Amygdala (tissue), 56 donors: ENCODE results near the gene TKT.

Experiments
- DNase-seq, 56 donors: peaks; one replicate each; lab custom pipeline; 2025; lab: John Stamatoyannopoulos, UW

TKT gene

DNA sequence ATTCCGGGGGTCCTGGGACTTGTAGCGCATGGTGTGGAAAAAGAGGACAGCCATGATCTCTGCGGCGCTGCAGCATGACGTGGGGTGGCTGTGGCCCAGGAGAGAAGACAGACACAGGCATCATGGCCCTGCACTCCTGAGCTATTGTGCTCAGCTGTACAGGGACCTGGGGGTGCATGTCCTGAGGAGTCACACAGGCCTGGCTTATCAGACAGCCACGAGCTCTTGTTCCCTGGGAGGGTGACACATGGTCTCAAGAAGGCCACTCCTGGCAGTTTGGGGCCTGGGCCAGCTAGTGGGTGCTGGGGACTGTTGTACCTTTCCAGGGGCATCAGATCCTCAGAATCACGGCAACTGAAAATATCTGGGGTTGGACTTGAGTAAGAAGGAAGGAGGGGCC, 13.7 kb downstream of the TKT start:
- DNase-seq: no peak

DNA sequence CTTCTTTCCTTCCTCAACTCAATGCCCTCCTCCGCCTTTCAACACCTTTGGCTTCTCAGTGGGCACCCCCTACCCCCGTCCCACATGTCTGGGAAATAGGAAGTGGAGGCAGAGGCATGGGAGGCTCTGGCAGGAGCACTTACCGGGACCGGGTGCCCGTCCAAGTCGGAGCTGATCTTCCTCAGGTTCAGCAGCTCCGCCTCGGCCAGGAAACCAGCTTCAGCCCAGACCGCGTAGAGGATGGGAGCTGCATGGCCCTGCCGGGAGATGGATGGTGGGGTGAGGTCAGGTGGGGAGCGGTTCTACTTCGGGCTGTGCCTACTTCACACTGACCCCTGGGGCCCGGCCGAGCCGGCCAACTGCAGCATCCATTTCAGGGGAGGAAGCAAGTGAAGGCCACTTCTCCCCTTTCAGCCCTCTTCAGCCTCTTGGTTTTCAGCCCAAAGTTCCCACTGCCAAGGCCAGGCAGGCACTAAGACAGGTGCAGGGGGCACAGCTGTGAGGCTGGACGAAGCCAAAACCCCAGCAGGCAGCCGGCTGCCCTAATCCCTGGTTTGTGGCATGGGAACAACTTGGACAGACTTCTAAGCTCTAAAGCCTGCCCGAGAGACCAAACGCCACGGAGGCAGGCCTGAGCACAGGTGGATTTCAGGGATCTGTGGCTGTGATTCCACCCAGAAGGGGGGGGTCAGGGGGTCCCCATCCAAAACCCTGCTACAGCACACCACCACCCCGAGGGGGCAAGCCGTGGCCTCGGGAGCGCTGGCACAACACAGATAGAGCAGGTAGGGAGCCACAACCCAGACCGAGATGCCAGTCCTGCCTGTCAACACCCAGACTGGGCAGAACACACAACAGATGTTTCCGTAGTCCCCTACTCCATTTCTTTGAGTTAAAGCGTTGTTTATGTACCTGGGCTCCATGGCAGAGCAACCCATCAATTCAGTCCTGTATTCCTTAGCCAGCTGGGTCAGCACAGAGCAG, 14.5 kb downstream of the TKT start:
- DNase-seq: no peak

DNA sequence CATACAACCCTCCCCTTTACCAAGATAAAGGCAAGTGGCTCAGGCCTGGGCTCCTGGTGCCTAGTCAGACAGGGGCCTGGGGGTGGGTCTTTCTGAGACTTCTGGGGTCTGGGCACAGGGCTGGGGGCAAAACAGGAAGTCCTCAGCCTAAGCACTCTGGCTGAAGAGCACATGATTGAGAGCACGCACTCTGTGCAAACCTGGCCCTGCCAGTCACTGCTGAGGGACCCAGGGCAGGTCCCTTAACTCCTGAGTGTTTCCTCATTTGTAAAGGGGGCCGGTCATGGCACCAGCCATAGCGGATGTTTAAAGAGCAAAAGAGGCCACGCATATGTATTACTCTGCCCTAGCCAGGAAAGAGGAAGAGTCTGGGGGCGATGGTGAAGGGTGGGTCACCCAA, 16.0 kb downstream of the TKT start:
- no peak for DNase-seq

DNA sequence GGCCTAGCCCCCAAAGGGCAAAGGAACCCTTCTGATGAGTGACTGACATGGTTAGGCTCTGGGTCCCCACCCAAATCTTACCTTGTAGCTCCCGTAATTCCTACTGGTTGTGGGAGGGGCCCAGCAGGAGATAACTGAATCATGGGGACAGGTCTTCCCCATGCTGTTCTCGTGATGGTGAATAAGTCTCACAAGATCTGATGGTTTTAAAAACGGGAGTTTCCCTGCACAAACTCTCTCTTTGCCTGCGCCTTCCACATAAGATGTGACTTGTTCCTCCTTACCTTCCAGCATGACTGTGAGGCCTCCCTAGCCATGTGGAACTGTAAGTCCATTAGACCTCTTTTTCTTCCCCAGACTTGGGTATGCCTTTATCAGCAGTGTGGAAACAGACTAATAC, 16.9 kb downstream of the TKT start:
- no peak for DNase-seq

DNA sequence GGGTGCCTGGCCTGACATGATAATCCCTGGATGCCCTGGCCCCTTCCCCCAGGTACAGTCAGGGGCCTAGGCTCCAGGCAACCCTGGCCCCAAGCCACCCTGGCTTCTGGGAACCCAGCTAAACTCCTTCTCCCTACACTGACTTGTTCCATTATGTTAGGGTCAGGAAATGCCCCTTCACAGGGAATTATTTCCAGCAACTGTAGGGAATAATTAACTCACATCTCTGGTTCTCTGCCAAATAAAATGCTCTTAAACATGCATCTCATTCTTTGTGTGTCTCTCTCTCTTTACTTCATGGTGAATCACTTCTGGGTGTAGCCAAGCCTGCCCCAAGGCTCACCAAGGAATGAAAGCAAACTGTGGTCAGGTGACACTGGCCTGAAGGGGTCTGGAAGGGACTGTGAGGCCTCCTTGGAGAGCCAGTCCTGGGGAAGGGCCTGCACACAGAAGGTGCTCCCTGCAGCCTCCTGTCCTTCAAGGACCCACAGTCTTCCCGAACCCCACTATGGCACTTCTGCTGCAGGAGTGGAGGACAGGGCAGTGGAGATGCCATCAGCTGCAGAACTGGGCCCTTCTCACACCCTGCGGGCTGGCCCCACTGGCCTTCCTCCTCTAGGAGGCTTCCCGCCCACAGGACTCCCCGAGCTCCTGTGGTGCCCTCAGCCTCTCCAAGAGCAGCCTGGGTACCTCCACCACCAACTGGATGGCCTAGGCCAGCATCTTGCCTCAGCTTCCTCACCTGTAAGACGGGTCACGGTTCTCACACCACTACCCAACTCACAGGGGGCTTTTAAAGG, 17.6 kb downstream of the TKT start:
- DNase-seq: peak in 1 of 56 donors; percentile 16

DNA sequence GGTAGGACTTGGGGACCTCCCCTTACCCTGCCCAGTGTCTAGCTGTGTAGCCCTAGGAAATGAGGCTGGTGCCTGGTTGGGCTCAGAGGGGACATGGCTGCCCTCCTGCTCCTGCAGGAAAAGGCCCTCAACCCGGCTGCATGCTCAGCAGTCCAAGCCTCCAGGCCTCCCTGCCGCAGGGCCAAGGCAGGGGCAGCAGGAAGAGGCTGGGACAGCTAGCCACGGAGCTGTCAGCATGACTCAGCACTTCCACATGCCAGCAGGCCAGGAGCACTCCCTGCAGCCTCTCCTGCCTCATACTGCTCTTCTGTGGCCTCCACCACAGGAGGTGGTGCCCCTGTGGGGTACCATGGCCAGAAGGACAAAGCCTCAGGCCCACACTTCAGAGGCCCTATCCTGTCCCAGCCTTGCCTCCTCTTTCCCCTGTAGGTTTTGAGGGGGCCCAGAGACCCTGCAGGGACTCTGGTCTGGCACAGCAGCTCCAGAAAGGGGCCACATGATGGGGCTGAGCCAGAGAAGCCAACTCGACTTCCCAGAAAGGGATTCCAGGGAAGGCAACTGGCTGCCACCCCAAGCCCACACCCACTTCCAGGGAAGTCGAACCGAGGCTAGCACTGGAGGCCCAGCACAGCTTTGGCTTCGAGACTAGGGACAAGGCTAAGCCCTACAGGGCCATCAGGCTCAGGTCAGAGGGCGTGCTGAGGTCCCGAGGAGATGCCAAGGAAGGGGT, 19.5 kb downstream of the TKT start:
- DNase-seq: peak in 33 of 56 donors; percentile 8 to 80 (median 36)

DNA sequence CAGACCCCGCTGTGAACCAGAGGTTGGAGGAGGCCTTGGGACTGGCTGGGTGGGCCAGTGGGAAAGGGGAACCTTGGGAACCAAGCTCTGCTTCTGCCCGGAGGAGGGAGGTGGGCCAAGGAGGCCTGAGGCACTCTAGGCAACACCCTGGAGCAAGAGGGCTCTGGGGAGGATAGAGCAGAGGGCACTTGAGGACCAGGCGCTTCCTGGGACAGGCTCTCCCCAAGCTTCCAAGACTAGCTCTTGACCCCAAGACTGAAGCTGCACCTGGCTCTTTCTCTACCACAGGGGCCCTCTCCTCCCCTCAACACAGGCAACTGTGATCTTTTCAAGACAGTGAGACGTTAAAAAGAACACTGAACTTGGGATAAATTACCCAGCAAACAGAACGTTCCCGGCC, 20.3 kb downstream of the TKT start:
- DNase-seq: no peak

DNA sequence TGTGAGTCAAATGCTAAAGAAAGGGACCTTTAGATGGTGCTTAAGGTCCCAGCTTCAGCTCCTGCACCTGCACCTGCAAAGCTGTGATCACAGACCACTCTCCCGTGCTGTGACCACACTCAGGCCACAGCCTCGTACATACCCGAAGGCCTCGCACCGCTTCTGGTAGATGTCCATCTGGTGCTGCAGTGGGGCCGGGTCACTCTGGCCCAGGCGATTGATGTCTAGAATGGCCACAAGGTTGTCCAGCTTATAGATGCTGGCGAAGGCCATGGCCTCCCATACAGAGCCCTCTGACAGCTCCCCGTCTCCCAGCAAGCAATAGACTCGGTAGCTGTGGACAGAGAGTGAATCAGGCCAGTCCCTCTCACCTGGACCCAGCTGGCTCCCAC, 21.0 kb downstream of the TKT start:
- DNase-seq: no peak

DNA sequence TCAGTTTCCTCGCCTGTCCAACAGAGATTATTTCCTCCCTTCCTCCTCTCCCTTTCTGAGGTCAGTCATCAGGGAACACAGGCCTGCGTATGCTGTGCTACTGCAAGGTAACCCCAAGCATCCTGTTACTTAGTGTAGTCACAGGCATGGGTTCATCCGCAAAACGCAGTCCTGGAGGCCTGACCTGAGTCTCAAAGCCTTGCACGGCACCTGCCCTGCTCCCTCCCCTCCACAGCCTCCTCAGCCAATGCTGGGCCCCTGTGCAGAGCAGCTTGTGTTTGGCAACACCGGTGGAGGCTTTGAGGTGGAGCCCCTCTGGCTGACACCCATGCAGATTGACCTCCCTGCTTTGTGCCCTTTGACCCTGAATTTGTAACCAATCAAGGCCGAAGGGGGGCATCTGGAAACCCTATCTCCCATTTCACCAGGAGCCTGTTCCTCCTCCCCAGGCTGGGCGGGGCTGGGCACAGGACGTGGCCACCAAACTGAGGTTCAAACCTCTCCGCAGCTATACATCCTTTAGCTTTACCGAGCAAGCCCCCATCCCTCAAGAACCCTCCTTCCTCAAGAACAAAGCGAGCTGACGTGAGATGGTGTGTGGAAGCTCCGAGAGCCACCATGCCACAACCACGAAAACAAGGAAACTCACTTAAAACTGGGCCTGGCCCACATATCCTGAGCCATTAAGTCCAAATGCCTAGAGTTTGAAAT, 21.5 kb downstream of the TKT start:
- DNase-seq: no peak

DNA sequence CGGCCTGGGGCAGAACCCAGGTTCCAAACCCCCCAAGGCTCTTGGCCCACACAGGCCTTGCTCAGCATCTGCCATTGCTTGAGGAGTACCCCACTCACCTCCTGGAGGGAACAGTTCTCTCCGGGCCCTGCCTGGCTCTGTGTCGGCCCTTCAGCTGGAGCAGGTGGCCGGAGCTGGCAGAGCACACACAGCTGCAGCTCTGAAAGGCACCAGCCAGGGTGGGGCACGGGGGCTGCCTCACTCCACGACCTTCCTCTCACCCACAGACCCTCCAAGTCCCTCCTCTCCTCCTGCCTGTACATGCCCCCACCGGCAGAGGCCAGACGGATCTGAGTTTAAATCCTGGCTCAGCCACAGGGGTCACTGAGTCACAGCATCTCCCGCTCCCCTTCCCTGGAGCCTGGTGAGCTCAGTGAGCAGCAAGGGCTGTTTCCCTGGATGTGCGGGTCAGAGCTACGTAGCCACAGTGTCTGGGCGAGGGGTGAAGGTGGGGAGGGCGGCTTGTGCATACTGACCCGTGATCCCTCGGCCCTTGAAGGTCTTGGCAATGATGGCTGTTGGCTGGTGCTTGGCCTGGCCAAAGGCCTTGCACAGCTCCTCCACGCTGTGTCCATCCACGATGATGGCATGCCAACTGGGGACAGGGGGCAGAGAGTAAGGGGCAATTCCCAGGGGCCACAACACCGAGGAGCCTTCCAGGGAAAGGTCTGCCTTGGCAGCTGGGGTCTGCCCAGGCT, 23.0 kb downstream of the TKT start:
- no peak for DNase-seq

DNA sequence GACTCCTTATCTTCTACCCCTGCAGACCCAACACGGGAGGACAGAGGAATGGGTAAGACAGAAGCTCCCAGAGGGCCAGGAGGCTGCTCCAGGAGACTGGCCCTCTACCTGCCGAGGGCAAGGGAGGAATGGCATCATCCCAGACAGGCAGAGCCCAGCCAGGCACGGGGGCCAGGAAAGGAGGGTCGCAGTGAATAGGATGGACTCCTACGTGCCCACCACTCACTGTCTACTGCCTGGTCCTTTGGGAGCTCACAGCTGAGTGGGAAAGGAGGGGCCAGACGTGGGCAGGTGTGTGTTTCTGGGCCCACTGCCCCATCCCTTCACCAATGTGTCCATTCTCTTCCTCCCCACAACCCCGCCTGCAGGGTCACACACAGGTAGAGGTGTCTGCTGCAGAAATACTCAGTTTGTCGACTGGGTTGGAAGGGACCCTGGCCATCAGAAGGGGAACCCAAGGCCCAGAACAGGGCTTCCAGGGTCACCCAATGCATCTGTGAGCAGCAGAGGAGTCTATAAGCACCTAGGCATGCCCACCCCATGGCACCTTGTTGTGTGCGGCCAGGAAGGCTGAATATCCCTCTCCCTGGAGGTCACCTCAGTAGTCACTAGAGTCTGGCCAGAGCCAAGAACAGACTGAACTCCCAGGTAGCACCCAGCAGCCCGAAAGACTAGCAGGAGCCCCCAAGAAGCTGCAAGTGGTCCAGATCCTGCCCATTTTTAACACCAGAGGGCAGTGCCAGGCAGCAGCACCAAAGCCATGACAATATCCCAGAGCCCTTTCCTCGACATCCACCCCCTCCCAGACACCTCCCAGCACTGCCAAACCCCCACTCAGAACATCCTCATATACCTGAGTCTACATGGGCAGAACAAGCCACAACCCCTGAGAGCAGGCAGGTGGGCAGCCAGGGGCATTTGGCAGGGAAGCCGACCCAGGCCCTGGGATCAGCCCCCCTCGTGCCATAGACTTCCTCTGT, 24.0 kb downstream of the TKT start:
- DNase-seq: no peak

DNA sequence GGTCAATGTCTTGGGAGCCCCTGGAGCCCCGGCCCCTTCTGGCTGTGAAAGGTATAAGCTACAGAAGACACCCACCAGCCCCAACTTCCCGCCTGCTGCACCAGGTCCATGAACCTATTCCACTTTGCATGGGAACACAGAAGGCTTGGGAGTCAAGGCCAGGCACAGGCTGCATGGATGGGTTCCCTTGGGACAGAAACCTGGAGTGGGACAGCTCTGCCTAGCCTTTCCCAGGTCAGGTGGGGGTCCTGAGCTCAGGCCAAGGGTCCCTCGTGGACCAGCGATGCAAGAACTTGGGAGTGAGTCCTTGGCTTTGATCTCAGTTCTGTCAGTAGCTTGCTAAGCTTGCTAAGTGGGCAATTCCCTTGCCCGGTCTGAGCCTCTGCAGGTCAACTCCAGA, 25.0 kb downstream of the TKT start:
- no peak for DNase-seq

DNA sequence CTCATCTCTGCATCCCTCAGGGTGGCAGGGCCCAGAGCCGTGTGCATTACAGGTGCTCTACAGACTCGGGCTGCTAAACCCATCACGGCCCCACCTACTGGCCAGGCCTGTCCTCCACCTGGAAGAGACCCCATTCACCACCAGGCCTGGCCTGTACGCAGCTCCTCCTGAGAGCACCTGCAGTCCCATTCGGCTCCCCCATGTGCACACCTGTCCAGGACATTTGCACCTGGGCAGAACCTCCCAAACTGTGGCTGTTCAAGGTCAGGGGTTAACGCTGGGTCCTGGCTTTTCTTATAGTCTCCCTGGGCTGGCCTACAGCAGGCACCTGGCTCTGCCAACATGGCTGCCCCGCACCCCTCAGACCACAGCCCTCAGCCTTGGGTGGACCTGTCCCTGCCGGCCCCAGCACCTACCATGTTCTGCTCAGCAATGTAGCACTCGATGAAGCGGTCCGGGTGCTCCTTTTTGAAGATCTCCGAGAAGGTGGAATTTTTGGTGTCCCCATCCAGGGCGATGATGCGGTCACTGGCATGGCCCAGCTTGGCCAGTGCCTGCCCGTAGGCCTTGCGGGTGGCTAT, 25.7 kb downstream of the TKT start:
- DNase-seq: no peak

DNA sequence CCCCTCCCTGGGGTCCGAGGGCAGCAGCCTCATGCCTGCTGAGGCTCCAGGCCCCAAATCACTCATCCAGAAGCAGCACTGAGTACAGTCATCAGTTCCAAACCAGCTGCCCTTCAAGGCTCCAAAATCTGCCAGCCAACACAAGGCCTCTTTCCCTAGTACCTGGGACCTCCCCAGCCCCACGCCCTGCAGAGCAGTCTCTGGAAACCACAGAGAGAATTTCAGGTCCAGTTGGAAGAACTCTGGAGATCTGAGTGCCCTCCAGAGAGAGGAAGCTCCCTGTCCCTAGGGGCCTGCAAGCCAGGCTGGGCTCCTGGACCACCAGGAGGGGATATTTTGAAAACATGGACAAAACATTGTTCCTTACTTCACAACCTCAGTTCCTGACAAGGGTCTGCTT, 26.2 kb downstream of the TKT start:
- no peak for DNase-seq

DNA sequence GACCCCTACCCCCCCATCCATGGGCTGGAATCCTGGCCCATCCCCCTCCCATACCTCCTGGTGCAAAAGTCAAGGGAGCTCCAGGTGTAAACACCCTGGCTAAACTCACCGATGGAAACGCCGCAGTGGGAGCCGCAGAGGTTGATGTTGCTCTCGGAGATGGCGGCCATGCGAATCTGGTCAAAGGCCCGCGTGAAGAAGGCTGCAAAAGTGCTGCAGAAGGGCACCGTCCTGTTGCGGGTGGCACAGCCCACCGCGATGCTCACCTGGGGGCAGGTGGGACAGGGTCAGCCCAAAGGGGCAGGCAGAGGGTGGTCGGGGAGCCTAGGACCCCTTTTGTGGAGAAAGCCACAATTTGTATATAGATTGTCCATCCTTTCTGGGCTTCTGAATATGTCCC, 26.7 kb downstream of the TKT start:
- DNase-seq: no peak

DNA sequence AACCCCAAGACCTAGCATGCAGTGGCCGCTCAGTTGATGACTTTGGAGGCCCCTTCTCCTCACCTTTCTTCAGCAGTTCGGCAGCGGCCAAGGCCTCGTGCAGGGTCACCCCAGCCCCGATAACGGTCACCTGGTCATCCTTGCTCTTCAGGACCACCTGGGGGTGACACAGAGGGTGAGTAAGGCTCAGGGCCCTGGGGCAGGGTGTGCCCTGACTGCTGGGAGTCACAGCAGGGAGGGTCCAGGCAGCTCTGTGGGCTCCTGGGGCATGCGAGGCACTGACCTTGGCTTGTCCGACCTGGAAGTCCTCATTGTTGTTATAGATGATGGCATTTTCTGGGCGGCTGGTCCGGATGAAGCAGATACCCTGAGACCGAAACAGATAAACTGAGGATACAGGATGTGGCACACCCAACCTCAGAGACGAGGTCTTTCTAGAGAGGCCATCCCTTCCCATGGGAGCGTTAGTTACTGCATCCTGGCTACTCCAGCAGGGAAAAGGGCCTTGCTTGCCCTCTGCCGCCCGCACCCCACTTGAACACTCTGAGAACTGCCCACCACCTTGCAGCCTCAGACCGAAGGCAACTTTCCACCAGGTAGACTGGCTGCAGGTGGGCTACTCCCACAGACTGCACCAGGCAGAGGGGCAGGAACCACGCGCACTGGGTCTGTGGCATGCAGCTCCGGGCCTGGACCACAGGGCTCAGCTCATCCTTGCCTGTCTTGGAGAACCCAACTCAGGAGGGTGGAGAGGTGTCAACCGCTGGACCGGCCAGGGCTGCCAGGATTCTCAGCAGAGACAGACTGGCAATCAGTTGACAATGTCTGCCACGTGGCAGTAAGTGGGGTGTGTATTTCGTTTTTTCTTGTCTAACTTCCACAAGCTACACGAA, 27.6 kb downstream of the TKT start:
- DNase-seq: no peak

DNA sequence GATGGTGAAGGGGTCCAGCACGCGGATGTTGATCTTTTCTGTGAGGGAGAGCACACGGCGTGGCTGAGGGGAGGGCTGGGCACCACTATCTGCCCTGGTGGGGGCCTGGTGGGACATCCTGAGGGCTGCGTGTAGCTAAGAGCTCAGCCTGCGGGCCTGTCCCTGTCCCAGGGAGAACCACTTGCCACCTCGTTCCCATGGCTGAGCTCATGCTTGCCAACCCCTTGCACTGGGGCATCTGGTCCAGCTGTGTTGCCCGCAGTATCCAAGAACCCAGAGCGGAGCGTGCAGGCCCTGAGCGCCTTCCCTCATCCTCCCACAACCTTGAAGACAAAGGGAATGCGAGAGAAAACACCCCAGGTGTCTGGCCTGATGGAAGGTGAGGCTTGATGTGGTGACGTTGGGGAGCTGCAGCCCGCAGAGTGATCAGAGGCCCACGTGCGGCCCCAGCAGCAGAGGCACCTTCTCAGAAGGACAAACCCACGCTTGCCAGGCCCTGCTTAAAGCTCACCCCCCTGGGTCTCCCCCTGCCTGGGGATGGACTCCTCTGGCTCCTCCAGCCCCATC, 28.9 kb downstream of the TKT start:
- DNase-seq: no peak
